GM19467 (cell line): Measurements from ENCODE around the gene RAPGEF6.
"Not testable (repeated sequence)": the region's sequence is repeated elsewhere in the genome, so short reads cannot be mapped to it uniquely, and the experiment has no call there.

ENCODE experiments used
- ATAC-seq: cut with Tn5 transposase; IDR thresholded peaks from one replicate; pipeline ENCODE4 v1.9.1; 2021; ENCODE audit warnings: mild to moderate bottlenecking, moderate library complexity; ENCODE audit not compliant: unreplicated experiment

The RAPGEF6 gene

DNA sequence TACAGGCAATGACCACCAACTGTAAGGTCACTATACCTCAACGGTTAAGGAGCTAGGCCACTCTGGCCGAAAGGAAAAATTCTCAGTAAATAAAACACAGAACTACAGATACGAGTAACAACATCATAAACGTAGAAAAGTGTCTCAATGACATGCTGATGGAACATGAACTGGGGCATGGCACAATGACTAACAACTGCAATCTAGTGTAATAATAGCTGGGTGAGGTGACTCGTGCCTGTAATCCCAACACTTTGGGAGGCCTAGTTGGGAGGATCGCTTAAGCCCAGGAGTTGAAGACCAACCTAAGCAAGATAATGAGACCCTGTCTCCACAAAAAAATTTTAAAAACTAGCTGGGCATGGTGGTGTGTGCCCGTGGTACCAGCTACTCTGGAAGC lies 9.8 kb upstream of the RAPGEF6 start:
- ATAC-seq = no peak

DNA sequence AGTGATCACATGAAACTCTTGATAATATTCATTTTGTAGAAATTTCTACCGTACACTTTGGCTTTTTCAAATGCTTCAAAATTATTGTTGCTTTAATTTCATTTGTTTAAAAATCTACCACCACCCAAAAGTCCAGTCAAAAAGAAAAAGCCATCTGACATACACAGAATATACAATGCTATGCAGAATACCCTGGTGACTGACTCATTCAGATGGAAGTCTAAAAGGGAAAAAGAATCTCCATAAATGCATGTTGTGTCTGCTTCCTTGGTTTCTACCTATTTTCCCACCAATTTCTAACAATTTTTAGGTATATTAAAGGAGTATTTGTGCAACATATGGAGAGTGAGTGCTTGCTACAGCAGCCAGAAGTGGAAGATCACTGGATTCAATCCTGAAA lies 9.3 kb upstream of the RAPGEF6 start:
- ATAC-seq = no peak

- ATAC-seq = no peak
Observed at GRCh38 chr5:131641494-131641893, 6.5 kb upstream of the RAPGEF6 start.

- no peak for ATAC-seq
Observed at GRCh38 chr5:131640043-131640856, 5.2 kb upstream of the RAPGEF6 start.

DNA sequence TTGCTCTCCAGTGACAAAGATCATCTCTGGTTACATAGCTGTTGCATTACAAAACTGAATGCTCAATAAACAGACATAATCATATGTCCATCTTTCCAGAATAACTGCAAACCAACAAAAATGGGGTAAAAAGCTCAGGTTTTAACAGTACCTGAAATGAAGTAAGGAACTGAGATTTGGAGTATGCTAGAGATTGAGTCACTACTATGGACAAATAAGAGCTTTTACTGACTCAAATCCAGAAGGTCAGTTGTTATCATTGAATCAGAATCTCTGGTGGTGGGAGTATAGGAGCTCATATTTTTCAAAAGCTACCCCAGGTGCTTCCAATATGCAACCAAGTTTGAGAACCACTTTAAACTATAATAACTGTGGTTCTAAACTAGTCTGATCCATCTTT lies 4.1 kb upstream of the RAPGEF6 start:
- no peak for ATAC-seq

DNA sequence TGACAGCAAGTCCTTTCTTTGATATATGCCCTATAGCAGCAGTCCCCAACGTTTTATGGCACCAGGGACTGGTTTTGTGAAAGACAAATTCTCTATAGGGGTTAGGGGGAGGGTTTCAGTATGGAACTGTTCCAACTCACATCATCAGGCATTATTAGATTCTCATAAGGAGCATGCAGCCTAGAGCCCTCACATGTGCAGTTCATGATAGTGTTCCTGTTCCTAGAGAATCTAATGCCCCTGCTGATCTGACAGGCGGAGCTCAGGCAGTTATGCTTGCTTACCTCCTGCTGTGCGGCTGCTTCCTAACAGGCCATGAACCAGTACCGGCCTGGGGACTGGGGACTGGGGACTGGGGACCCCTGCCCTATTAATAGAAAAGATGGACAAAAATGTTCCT lies 2.7 kb upstream of the RAPGEF6 start:
- ATAC-seq = no peak

DNA sequence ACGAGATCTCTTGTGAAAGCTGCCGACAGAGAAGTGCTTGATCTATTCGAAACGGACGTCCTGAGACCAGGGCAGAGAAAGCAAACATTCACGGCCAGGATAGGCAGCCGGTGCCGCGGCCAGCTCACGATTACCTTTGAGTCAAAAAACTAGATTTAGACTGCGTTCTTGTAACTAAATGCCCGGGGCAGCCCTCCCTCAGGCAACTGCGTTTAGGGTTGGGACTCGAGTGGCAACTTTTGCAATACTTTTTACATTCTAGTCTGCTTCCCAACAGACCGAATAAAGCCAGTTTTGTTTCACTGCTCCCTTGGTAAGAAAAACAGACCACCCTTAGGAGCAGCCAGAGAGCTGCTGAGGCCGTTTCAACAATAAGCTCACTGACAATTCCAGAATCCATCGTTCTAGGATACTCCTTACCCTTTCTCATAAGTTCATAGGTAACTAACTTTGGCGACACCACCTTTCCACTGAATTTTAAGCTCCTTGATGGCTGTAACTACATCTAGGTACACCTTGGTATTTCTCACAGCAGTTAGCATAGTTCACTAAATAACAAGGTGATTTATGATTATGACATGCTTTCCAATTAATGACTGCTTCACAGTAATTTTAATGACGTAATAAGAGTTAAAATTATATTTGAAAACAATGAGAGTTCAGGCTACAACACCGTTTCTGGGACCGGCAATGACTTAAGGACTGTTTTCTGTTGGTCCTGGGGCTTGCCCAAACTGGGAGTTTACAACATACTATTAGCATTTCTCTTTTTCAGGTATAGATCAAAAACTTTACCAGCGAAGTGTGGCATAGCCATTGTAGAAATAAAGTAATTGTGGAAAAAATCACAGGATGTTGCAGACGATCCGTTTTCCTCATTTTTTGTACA lies 899 bp upstream of the RAPGEF6 start:
- ATAC-seq = no peak

DNA sequence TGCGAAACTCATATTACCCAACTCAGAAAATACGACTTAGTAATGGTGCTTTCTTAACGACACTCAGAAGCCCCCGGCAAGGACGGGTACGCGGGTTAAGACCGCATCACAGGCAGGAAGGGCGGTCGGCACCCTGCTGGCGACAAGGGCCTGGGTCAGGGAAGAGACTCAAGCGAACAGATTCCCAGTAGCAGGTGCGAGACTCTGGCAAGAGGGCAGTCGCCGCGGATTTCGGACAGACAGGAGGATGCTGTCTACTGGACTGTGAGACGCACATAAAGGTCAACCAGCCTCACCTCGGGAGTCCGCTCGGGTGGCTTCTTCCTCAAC lies 398 bp downstream of the RAPGEF6 start:
- peak; percentile 18 for ATAC-seq

- no peak for ATAC-seq
Observed at GRCh38 chr5:131634238-131634637, 791 bp downstream of the RAPGEF6 start.

DNA sequence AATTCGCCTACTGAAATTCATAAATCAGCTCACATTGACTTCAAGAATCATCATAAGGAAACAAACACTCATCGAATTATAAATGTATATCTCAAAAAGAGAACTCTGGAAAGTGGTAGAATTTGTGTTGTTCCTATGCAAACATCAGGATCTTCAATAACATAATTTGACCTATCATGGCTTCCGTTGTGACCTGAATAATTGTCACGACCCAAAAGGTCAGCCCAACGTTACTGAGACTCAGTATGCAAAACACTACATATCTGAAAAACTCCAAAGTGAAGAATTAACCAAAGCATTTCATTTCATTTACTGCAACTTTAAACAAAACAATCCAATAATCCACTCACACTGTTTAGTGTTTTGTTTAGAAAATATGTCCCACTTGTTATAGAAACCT lies 1.2 kb downstream of the RAPGEF6 start:
- ATAC-seq = no peak

- ATAC-seq = no peak
Observed at GRCh38 chr5:131630963-131631350, 4.1 kb downstream of the RAPGEF6 start.

GRCh38 chr5:131630208-131630962 lies 4.6 kb downstream of the RAPGEF6 start:
- no peak for ATAC-seq

GRCh38 chr5:131628990-131629389 lies 6.0 kb downstream of the RAPGEF6 start:
- no peak for ATAC-seq

GRCh38 chr5:131627207-131627865 lies 7.7 kb downstream of the RAPGEF6 start:
- no peak for ATAC-seq

DNA sequence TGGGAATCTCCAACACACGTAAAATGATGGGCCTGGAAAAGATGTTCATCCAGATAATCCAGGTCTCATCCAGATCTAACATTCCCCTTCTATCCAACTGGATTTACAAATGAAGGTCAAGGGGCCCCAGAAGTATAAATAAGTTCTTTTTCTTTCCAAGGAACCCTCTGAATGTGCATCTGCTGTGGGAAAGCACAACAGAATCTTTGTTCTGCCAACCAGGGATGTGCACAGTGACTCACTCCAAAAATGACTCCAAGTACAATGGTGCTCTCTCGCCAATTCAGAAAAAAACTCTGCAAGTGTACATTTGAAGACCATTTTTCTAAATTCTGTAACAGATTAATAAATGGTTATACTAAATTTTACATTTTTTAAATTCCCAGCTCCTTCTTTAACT lies 12.4 kb downstream of the RAPGEF6 start:
- no peak for ATAC-seq

- ATAC-seq = not testable (repeated sequence)
Observed at GRCh38 chr5:131621164-131621563, 13.9 kb downstream of the RAPGEF6 start.

DNA sequence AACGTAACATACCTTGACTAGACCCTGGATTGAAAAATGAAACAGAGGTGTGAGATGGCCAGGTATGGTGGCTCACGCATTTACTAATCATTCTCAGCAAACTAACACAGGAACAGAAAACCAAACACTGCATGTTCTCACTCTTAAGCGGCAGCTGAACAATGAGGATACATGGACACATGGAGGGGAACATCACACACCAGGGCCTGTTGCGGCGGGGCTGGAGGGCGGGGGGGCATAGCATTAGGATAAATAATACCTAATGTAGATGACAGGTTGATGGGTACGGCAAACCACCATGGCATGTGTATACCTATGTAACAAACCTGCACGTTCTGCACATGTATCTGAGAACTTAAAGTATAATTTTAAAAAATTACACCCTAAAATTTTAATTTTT lies 15.9 kb downstream of the RAPGEF6 start:
- ATAC-seq = no peak

- ATAC-seq = no peak
Observed at GRCh38 chr5:131617140-131617822, 17.7 kb downstream of the RAPGEF6 start.

GRCh38 chr5:131615957-131616356 lies 19.1 kb downstream of the RAPGEF6 start:
- ATAC-seq = no peak

GRCh38 chr5:131613423-131613822 lies 21.6 kb downstream of the RAPGEF6 start:
- no peak for ATAC-seq

- no peak for ATAC-seq
Observed at GRCh38 chr5:131611064-131611381, 24.0 kb downstream of the RAPGEF6 start.
